ENCODE measurements around the gene CRABP1.

The CRABP1 gene

GRCh38 chr15:78387246-78388037, 47.3 kb downstream of the CRABP1 start:
- TF ChIP-seq GATA1 (IDR thresholded peaks at IDR 0.05; ENCODE audit: low read depth, low read length), result no peak
- TF ChIP-seq POLR2A (IDR thresholded peaks at IDR 0.05; ENCODE audit: low read length), result no peak
- no peak for DNase-seq

- TF ChIP-seq POLR2A (IDR thresholded peaks at IDR 0.05; ENCODE audit: low read length) (no peak), GATA1 (IDR thresholded peaks at IDR 0.05; ENCODE audit: low read depth, low read length) (no peak)
- no peak for DNase-seq
Measured at GRCh38 chr15:78388865-78389264, 48.7 kb downstream of the CRABP1 start.

GRCh38 chr15:78389322-78389721, 49.2 kb downstream of the CRABP1 start:
- DNase-seq, result no peak
- TF ChIP-seq GATA1 (IDR thresholded peaks at IDR 0.05; ENCODE audit: low read depth, low read length) (no peak), POLR2A (IDR thresholded peaks at IDR 0.05; ENCODE audit: low read length) (no peak)

GRCh38 chr15:78389738-78390137, 49.6 kb downstream of the CRABP1 start:
- TF ChIP-seq POLR2A (IDR thresholded peaks at IDR 0.05; ENCODE audit: low read length) (no peak), GATA1 (IDR thresholded peaks at IDR 0.05; ENCODE audit: low read depth, low read length) (no peak)
- DNase-seq, result no peak

- TF ChIP-seq GATA1 (IDR thresholded peaks at IDR 0.05; ENCODE audit: low read depth, low read length), result no peak
- no peak for TF ChIP-seq POLR2A (IDR thresholded peaks at IDR 0.05; ENCODE audit: low read length)
- DNase-seq, result no peak
Measured at GRCh38 chr15:78390242-78390641, 50.1 kb downstream of the CRABP1 start.

GRCh38 chr15:78390826-78391225, 50.7 kb downstream of the CRABP1 start:
- no peak for DNase-seq
- no peak for TF ChIP-seq POLR2A (IDR thresholded peaks at IDR 0.05; ENCODE audit: low read length)
- TF ChIP-seq GATA1 (IDR thresholded peaks at IDR 0.05; ENCODE audit: low read depth, low read length), result no peak

GRCh38 chr15:78391781-78392180, 51.6 kb downstream of the CRABP1 start:
- no peak for DNase-seq
- TF ChIP-seq POLR2A (IDR thresholded peaks at IDR 0.05; ENCODE audit: low read length) (no peak), GATA1 (IDR thresholded peaks at IDR 0.05; ENCODE audit: low read depth, low read length) (no peak)

- TF ChIP-seq POLR2A (IDR thresholded peaks at IDR 0.05; ENCODE audit: low read length) (no peak), GATA1 (IDR thresholded peaks at IDR 0.05; ENCODE audit: low read depth, low read length) (no peak)
- no peak for DNase-seq
Measured at GRCh38 chr15:78392430-78392829, 52.3 kb downstream of the CRABP1 start.

GRCh38 chr15:78393137-78393536, 53.0 kb downstream of the CRABP1 start:
- no peak for TF ChIP-seq POLR2A (IDR thresholded peaks at IDR 0.05; ENCODE audit: low read length)
- no peak for TF ChIP-seq GATA1 (IDR thresholded peaks at IDR 0.05; ENCODE audit: low read depth, low read length)
- DNase-seq, result no peak

GRCh38 chr15:78394026-78394425, 53.9 kb downstream of the CRABP1 start:
- TF ChIP-seq POLR2A (IDR thresholded peaks at IDR 0.05; ENCODE audit: low read length) (no peak), GATA1 (IDR thresholded peaks at IDR 0.05; ENCODE audit: low read depth, low read length) (no peak)
- DNase-seq, result no peak

- DNase-seq, result no peak
Measured at GRCh38 chr15:78394981-78395616, 54.9 kb downstream of the CRABP1 start.

GRCh38 chr15:78396186-78396814, 56.1 kb downstream of the CRABP1 start:
- no peak for TF ChIP-seq POLR2A (IDR thresholded peaks at IDR 0.05; ENCODE audit: low read length)
- no peak for TF ChIP-seq GATA1 (IDR thresholded peaks at IDR 0.05; ENCODE audit: low read depth, low read length)
- DNase-seq, result no peak

More at GRCh38 chr15:78394981-78395616, 54.9 kb downstream of the CRABP1 start:
- TF ChIP-seq POLR2A (IDR thresholded peaks at IDR 0.05; ENCODE audit: low read length) (no peak), GATA1 (IDR thresholded peaks at IDR 0.05; ENCODE audit: low read depth, low read length) (no peak)

- DNase-seq, result peak; percentile 11 to 12
- TF ChIP-seq GATA1 (IDR thresholded peaks at IDR 0.05; ENCODE audit: low read depth, low read length) (no peak), POLR2A (IDR thresholded peaks at IDR 0.05; ENCODE audit: low read length) (no peak)
Measured at GRCh38 chr15:78396976-78397375, 56.8 kb downstream of the CRABP1 start.

- DNase-seq, result no peak
- TF ChIP-seq POLR2A (IDR thresholded peaks at IDR 0.05; ENCODE audit: low read length) (no peak), GATA1 (IDR thresholded peaks at IDR 0.05; ENCODE audit: low read depth, low read length) (no peak)
Measured at GRCh38 chr15:78397382-78397781, 57.2 kb downstream of the CRABP1 start.

Measured in erythroblast (primary cell).